Amniotic epithelial cell (primary cell): Measurements from ENCODE around the gene DISP3.

Source experiments
- DNase-seq: peaks from one replicate; pipeline ENCODE4 v3.0.0-alpha.2; 2010; ENCODE audit warnings: low read depth

Gene DISP3

GRCh38 chr1:11456965-11457364 is 22.0 kb upstream of the DISP3 start:
- no peak for DNase-seq

- DNase-seq = no peak
These were observed 20.1 kb upstream of the DISP3 start for GRCh38 chr1:11458811-11459275.

GRCh38 chr1:11461531-11462137 is 17.3 kb upstream of the DISP3 start:
- no peak for DNase-seq

GRCh38 chr1:11462224-11462923 is 16.6 kb upstream of the DISP3 start:
- DNase-seq = no peak

DNA sequence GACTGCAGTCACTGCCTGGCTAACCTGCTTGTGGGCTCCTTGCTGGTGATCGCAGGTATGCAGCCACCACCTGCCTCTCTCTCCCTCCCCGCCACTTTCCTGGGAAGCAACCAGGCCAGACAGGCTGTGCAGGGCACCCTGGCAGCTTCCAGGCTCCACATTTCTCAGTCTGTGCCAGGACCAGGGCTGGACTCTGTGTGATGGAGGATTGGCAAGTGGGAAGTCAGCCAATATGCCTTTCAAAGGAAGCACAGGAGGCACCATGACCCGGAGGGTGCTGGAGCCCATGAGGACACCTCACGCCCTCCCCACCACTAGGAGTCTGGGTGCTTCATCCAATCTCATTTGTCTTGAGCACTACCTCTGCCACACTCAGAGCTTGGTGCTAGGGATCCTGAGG is 15.8 kb upstream of the DISP3 start:
- no peak for DNase-seq

DNA sequence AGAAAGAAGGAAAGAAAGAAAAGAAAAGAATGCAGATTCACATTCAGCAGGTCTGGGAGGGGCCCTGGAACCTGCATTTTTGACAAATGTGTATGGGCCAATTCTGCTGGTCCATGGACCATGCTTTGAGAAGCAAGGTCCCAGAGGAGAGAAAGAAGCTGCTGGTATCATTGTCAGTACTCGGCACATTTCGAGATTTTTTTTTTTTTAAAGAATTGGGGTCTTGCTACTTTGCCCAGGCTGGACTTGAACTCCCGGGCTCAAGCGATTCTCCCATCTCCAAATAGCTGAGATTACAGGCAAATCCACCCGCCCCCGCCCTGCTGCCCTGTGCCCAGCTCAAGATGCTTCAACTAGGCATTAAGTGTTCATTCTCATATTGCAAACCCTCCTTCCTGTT is 13.6 kb upstream of the DISP3 start:
- no peak for DNase-seq

DNA sequence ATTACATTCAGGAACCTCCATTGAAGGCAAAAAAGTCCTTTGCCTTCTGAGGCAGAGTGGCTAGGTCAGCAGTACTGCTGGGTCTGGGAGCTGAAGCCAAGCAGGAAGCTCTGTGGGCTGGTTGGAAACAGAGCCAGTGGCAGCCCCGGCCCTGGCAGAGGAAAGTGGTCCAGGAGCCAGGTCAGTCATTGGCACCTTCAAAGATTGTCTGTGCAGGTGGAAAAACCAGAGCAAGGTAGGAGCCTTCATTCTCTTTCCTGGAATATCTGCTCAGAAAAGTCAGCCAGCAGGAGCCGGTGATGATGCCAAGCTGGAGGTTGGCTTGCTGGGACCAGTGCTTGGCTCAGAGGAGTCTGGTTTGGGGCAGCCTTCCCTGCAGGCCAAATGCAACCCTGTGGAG is 12.5 kb upstream of the DISP3 start:
- no peak for DNase-seq

GRCh38 chr1:11468878-11469277 is 10.1 kb upstream of the DISP3 start:
- DNase-seq = no peak

DNA sequence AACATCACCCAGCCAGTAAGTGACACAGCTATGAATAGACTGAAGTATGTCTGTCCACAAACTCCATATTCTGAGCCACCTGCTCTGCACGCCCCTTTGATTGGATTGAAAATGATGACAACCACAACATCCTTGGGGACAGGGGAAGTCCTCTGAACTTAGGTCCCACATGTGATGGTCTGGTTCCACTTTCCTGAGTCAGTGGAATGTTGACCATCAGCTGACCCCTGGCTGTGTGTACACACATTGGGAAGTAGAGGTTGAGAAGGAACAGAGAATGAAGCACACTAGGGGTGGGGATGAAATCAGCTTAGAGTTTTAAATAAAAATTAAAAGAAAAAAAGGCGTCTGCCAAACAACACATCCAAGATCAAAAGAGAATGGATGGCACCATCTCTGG is 8.0 kb upstream of the DISP3 start:
- DNase-seq = no peak

DNA sequence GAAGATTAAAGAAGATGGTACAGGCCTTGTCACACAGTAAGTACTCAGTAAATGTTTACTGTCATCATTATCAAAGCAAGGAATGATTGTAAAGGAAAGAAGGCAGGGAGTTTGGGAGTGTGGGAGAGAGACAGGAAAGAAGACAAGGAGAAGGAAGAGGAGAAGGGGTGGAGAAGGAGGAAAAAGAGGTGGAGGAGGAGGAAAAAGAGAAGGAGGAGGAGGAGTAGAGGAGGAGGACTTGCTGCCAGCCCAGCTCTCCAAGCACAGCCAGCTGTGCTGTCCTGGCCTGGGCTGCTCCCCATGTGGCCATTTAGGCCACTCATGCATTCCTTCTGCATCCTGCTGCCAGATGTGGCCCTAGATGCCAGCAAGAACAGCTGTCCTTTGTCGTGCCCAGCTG is 7.5 kb upstream of the DISP3 start:
- no peak for DNase-seq

- DNase-seq = no peak
These were observed 6.7 kb upstream of the DISP3 start for GRCh38 chr1:11472284-11472683.

DNA sequence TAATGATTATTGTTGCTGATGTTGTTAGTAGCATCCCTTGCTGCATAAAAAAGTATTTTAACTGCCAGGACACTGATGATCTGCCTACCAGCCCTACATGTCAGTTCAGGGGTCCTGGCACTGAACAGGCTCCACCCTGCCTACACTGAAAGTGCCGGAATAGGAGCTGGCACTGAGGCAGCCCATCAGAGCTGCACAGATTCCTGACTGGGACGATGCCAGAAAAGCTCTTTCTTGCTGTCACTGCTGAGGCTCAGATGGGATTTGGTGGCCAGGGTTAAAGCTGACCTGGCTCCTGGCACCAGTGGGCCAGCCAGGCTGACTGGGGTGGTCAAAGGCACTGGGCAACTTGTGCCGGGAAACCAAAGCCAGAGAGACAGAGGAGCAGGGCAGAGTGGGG is 6.2 kb upstream of the DISP3 start:
- no peak for DNase-seq

DNA sequence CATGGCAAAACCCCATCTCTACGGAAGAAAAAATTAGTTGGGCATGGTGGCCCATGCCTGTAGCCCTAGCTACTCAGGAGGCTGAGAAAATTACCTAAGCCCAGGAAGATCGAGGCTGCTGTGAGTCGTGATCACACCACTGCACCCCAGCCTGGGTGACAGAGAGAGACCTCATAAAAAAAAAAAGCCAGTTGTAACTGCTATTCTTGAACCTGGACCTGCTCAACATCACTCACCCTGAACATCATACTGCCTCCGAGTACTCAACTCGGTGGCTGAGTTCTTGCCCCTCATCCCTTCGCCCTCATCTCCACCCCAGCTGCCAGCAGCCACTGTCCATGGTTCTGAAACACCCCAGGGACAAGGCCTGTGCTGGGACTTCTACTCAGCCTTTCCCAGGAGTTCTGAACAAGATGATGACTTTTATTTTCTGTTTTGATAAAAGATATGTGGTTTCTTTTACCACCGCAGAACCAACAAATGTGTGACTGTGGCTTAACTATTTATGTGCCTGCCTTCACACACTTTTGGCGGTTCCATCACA is 5.4 kb upstream of the DISP3 start:
- no peak for DNase-seq

DNA sequence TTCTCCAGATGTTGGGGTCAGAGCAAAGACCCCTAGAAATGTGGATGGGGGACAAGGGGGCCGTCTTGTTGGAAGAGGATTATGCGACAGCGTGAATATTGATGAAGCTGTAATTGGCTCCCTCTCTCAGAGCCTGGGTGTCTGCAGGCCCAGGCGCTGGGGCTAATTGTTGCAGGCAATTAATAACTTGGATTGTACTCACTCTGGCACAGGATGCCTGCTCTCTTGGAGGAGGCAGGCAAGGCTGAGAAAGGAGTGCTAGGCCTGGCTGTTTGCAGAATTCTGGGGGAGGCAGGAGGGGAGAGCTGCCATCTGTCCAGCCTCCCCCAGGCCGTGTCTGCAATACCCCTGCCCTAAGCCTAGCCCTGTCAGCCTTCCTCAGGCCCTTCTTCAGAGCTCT is 4.1 kb upstream of the DISP3 start:
- DNase-seq = no peak

DNA sequence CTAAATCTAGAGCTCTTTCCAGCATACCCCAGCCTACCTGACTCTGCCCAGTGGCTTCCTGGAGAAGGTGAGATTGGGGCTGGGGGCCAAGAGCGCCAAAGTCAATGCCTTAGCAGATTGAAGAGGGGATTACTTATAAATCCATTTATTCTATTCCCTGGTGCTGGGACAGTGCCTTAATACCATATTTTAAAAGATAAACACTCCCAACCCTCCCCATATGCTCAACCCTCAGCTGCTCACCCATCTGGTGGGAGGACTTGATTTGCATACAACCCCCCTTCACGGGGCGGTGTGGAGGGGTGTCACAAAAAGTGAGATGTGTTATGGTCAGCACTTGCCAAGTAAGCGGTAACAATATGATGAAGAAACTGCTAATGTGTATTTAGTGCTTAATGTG is 3.2 kb upstream of the DISP3 start:
- DNase-seq = no peak

GRCh38 chr1:11479375-11479979 is 522 bp downstream of the DISP3 start:
- DNase-seq = no peak

- DNase-seq = no peak
These were observed 2.1 kb downstream of the DISP3 start for GRCh38 chr1:11481019-11481418.

DNA sequence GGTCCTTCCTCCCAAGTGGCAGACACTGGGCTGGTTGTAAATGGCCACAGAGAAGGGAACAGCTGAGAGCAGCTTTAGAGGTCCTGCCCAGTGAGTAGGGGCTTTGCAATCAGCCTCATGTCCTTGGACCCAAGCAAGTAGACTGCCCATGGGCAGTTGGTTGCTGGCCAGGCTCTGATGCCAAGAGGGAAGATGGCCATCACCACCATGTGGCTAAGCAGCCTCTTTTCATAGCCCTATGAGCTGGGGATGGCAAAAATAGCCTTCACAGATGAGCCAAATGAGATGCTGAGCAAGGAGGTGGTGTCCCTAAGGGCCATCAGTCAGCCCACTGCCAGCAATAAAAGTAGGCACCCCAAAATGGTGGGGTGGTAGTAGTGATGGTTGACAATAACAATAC is 3.2 kb downstream of the DISP3 start:
- no peak for DNase-seq

- DNase-seq = no peak
These were observed 3.9 kb downstream of the DISP3 start for GRCh38 chr1:11482701-11483479.

DNA sequence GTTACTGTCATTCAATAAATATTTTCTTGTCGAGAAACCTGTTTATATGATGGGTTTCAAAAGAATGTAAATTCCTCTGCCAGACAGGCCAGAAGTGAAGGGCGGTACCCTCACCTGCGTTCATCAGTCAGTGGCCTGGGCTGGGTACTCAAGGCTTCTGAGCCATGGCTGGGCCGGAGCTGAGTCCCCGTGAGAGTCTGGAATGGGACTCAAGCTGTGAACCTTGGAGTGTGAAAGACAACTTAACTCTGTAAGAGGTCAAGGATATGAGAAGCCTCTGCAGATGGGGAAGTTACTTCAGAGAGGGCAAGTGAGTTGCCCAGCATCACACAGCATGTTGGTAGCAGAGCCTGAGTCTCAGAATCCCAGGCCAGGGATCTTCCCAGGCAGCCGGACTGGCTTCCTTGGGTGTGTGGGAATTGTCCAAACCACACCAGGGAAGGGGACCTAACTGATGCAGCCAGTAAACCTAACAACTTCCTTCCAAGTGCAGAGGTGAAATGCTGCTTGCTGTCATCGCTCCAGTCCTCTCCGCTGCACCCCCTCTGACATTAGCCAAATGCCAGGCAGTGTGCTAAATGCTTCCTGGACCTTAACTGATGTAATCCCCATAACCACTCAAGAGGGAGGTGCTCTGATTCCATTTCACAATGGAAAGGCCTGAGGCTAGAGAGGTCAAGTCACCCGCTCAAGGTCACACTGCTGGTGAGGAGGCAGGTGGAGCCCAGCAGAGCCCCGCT is 4.8 kb downstream of the DISP3 start:
- DNase-seq = no peak

- no peak for DNase-seq
These were observed 5.3 kb downstream of the DISP3 start for GRCh38 chr1:11484321-11484655.

DNA sequence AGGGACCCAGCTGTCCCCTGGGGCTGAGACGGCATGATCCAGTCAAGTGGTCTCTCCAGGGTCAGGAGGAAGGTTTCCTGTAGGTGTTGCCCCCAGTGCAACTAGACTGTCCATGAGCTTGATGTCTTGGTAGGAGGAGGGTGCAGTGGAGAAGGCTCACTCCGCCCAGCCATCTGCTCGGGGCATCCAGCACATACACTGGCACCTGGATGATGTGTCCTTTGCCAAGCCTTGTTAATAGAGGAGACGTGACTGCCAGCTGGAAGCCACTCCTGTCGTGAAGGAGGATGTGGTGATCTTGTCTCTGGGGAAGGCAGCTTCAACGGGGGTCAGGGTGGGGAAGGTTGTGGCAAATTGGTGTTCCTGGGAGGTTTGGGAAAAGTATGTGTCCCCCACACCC is 6.2 kb downstream of the DISP3 start:
- no peak for DNase-seq
